Measurements from ENCODE around the gene C10orf95. TPM values are rescaled to one million over a fixed set of nuclear protein-coding genes. Genes with fewer than 3 reads are reported as not detected.

C10orf95 gene
- total and polyA plus RNA-seq, 2 of the 13 experiments (the other 11 are each of a cell fraction or from before 2014, with no cell fraction given), result 0.05 to 0.07 TPM

DNA sequence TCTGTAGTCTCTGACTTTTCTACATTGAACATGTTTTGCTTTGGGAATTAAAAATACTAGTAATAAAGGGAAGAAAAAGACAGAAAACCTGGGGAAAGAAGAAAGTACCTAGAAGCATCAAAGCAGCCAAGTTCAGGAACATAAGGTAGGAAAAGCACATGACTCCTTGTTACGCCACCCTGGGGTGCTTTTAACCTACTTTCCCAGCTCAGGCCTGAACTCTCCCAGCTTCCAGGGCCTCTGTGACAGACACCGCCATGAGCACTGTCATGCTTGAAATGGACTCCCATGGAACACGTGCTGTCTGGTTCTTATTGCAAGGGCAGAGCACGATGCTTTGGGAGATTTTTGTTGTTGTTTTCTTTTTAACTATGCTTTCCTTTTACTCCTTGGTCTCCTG lies 39.8 kb upstream of the C10orf95 start:
- peaks cover 30% of the 10 kb centered on the region for H3K79me2 ChIP-seq (ENCODE audit: insufficient read depth, low read length)
- in situ Hi-C loops (cut with HindIII; ENCODE audit: extremely low pct_ligation_motif_present, low pct_unique_long_range_greater_than_20kb) (no loop called here), intact Hi-C loops (cut with micrococcal nuclease; ENCODE audit: unreplicated experiment) (no loop called here)
- peaks cover 13% of the 10 kb centered on the region; the same call in 1 of the 2 replicates for H3K4me1 ChIP-seq (ENCODE audit: insufficient read depth, low read length)
- FAIRE-seq (no peak), ATAC-seq (no peak), DNase-seq (ENCODE audit: low spot score) (no peak)
- no TSS peak for BruUV-seq (replicated peaks)
- H3K9me3 ChIP-seq (ENCODE audit: low read length), result no peaks in the 10 kb centered on the region
- no peak overlapping the region for H3K4me2 ChIP-seq (ENCODE audit: low read depth, low read length)
- H3K9ac ChIP-seq (ENCODE audit: insufficient read depth, low read depth, low read length), result no peak overlapping the region
- no peak overlapping the region for H3K4me3 ChIP-seq (replicated peaks in 1 of 3; ENCODE audit: insufficient read depth in 1 of 3, low read depth in 2 of 3, low read length in 3 of 3)
- ChIA-PET CTCF (ENCODE audit: low intra/inter-chr PET ratio, low total read pairs) (no interaction called here), POLR2A (no interaction called here)
- WGBS (ENCODE audit: low lambda C conversion rate), result 93% methylated on average over 4 of the region's 4 CpGs
- H4K20me1 ChIP-seq (ENCODE audit: insufficient read depth, low read length), result no peaks in the 10 kb centered on the region; the same call in 1 of the 2 replicates
- H2AFZ ChIP-seq (ENCODE audit: low read length), result no peak overlapping the region
- peaks cover 10 to 26% of the 10 kb centered on the region in 2 experiments for H3K36me3 ChIP-seq (replicated peaks in 1 of 2; ENCODE audit: control insufficient read depth in 1 of 2, insufficient read depth in 2 of 2, low read length in 2 of 2)
- H3K27ac ChIP-seq (ENCODE audit: extremely low read length, insufficient read depth, low read length), result no peak overlapping the region
- TF ChIP-seq HOXA5 (CRISPR knock-in tag; IDR thresholded peaks at IDR 0.05), result no peak
- TF ChIP-seq SP5 (CRISPR knock-in tag; IDR thresholded peaks at IDR 0.05; ENCODE audit: borderline replicate concordance, low read depth), result no peak
- no peak for TF ChIP-seq RAD51 (IDR thresholded peaks at IDR 0.05; ENCODE audit: borderline replicate concordance)
- TF ChIP-seq NFE2 (CRISPR knock-in tag; IDR thresholded peaks at IDR 0.05), result no peak
- TF ChIP-seq AGO2 (optimal IDR thresholded peaks at IDR 0.05; ENCODE audit: low read depth, low read length), result no peak
- TF ChIP-seq MTF2 (CRISPR knock-in tag; IDR thresholded peaks at IDR 0.05; ENCODE audit: borderline replicate concordance), result no peak
- no peak for TF ChIP-seq SALL1 (CRISPR knock-in tag; IDR thresholded peaks at IDR 0.05)
- TF ChIP-seq ZMYM2 (CRISPR knock-in tag; IDR thresholded peaks at IDR 0.05), result no peak
- TF ChIP-seq ZNF83 (CRISPR knock-in tag; IDR thresholded peaks at IDR 0.05; ENCODE audit: borderline replicate concordance), result no peak
- H3K27me3 ChIP-seq (ENCODE audit: control insufficient read depth in 1 of 2, insufficient read depth in 2 of 2, low read length in 2 of 2), result no peaks in the 10 kb centered on the region

DNA sequence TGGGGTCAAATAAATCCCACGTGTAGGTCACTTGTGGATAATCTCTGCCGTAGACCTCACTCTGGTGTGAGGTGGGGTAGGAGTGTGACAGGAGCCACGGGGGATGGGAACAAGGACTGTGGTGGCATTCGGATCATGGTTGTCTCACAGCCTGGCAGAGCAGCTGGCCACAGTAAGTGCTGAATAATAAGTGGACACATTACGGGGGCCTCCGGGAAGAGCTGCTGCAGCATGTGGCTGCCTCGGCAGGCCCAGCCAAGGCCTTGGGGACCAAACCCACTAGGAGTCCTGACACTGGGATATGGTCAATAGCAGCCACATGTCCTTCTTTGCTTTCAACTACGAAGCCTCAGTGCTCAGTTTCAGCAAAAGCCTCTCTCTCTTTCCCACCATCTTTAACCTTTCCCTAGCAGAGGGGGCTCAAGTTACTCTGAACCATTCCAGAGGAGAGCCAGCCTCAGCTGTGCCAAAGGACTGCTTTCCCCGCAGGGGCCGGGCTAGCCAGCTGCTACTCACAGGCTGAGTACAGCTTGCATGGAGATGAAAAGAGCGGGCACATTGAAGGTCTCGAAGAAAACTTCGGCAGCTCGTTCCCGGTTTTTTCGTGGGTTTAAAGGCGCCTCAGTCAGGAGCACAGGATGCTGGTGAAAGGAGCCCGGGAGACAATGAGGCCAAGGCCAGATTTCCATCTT lies 33.9 kb upstream of the C10orf95 start:
- Histone ChIP-seq H3K79me2 (ENCODE audit: insufficient read depth, low read length) (no peaks in the 10 kb centered on the region), H4K20me1 (ENCODE audit: insufficient read depth, low read length) (0 out of 2 replicates have a peak, but pooled peaks cover 3% of the 10 kb centered on the region), H2AFZ (ENCODE audit: low read length) (no peak overlapping the region), H3K9ac (ENCODE audit: insufficient read depth, low read depth, low read length) (no peak overlapping the region), H3K4me2 (ENCODE audit: low read depth, low read length) (no peak overlapping the region), H3K27me3 (ENCODE audit: control insufficient read depth in 1 of 2, insufficient read depth in 2 of 2, low read length in 2 of 2) (no peaks in the 10 kb centered on the region), H3K27ac (ENCODE audit: extremely low read length, insufficient read depth, low read length) (no peak overlapping the region), H3K36me3 (replicated peaks in 1 of 2; ENCODE audit: control insufficient read depth in 1 of 2, insufficient read depth in 2 of 2, low read length in 2 of 2) (peaks cover 44 to 78% of the 10 kb centered on the region in 2 experiments), H3K9me3 (ENCODE audit: low read length) (no peaks in the 10 kb centered on the region), H3K4me3 (replicated peaks in 1 of 3; ENCODE audit: insufficient read depth in 1 of 3, low read depth in 2 of 3, low read length in 3 of 3) (no peak overlapping the region), H3K4me1 (ENCODE audit: insufficient read depth, low read length) (no peaks in the 10 kb centered on the region)
- ATAC-seq, result no peak
- in situ Hi-C loops (cut with HindIII; ENCODE audit: extremely low pct_ligation_motif_present, low pct_unique_long_range_greater_than_20kb), result no loop called here
- CTCF ChIA-PET (ENCODE audit: low intra/inter-chr PET ratio, low total read pairs), result no interaction called here
- POLR2A ChIA-PET, result no interaction called here
- intact Hi-C loops (cut with micrococcal nuclease; ENCODE audit: unreplicated experiment), result no loop called here
- DNase-seq (ENCODE audit: low spot score), result no peak
- WGBS (ENCODE audit: low lambda C conversion rate), result 93% methylated on average over 18 of the region's 18 CpGs
- FAIRE-seq, result no peak
- BruUV-seq (replicated peaks), result no TSS peak
- TF ChIP-seq, protein P1, sequence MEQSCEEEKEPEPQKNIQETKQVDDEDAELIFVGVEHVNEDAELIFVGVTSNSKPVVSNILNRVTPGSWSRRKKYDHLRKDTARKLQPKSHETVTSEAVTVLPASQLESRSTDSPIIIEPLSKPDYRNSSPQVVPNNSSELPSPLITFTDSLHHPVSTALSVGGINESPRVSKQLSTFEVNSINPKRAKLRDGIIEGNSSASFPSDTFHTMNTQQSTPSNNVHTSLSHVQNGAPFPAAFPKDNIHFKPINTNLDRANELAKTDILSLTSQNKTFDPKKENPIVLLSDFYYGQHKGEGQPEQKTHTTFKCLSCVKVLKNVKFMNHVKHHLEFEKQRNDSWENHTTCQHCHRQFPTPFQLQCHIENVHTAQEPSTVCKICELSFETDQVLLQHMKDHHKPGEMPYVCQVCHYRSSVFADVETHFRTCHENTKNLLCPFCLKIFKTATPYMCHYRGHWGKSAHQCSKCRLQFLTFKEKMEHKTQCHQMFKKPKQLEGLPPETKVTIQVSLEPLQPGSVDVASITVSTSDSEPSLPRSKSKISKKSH (CRISPR knock-in tag; IDR thresholded peaks at IDR 0.05; ENCODE audit: borderline replicate concordance), result no peak
- TF ChIP-seq, protein P2, sequence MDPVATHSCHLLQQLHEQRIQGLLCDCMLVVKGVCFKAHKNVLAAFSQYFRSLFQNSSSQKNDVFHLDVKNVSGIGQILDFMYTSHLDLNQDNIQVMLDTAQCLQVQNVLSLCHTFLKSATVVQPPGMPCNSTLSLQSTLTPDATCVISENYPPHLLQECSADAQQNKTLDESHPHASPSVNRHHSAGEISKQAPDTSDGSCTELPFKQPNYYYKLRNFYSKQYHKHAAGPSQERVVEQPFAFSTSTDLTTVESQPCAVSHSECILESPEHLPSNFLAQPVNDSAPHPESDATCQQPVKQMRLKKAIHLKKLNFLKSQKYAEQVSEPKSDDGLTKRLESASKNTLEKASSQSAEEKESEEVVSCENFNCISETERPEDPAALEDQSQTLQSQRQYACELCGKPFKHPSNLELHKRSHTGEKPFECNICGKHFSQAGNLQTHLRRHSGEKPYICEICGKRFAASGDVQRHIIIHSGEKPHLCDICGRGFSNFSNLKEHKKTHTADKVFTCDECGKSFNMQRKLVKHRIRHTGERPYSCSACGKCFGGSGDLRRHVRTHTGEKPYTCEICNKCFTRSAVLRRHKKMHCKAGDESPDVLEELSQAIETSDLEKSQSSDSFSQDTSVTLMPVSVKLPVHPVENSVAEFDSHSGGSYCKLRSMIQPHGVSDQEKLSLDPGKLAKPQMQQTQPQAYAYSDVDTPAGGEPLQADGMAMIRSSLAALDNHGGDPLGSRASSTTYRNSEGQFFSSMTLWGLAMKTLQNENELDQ (CRISPR knock-in tag; IDR thresholded peaks at IDR 0.05; ENCODE audit: borderline replicate concordance), result no peak
- TF ChIP-seq, protein P3, sequence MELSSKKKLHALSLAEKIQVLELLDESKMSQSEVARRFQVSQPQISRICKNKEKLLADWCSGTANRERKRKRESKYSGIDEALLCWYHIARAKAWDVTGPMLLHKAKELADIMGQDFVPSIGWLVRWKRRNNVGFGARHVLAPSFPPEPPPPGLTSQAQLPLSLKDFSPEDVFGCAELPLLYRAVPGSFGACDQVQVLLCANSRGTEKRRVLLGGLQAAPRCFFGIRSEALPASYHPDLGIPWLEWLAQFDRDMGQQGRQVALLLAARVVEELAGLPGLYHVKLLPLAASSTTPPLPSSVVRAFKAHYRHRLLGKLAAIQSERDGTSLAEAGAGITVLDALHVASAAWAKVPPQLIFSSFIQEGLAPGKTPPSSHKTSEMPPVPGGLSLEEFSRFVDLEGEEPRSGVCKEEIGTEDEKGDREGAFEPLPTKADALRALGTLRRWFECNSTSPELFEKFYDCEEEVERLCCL (CRISPR knock-in tag; IDR thresholded peaks at IDR 0.05; ENCODE audit: borderline replicate concordance), result no peak
- TF ChIP-seq ZNF850 (CRISPR knock-in tag; conservative IDR thresholded peaks at IDR 0.05) (no peak), PHF21A (CRISPR knock-in tag; IDR thresholded peaks at IDR 0.05) (no peak)
